ENCODE results near the gene MIER1. TPM values are rescaled to one million over a fixed set of nuclear protein-coding genes. Genes with fewer than 3 reads are reported as not detected.

The MIER1 gene
- total RNA-seq, 2 experiments from 2014 or later: 61.7 to 62.0 TPM

- no peak overlapping the region for H3K27ac Mint-ChIP-seq
- H3K9me3 Mint-ChIP-seq: no peaks in the 10 kb centered on the region
- POLR2A ChIA-PET: interaction anchor here (1.3 to 1.5 kb wide), 2 partner anchors 10 to 126 kb away, joined by 3 to 6 read pairs; partner anchors contain the start of gene SLC35D1
- peaks cover 54% of the 10 kb centered on the region for H3K4me1 Mint-ChIP-seq
- peaks cover 33% of the 10 kb centered on the region for H3K36me3 Mint-ChIP-seq (ENCODE audit: low read depth)
- DNase-seq: no peak
- no peak overlapping the region for H3K4me3 Mint-ChIP-seq
- no peaks in the 10 kb centered on the region for H3K27me3 Mint-ChIP-seq
- CTCF ChIA-PET: no interaction called here
Measured at GRCh38 chr1:66927528-66927927, 2.7 kb downstream of the MIER1 start.

DNA sequence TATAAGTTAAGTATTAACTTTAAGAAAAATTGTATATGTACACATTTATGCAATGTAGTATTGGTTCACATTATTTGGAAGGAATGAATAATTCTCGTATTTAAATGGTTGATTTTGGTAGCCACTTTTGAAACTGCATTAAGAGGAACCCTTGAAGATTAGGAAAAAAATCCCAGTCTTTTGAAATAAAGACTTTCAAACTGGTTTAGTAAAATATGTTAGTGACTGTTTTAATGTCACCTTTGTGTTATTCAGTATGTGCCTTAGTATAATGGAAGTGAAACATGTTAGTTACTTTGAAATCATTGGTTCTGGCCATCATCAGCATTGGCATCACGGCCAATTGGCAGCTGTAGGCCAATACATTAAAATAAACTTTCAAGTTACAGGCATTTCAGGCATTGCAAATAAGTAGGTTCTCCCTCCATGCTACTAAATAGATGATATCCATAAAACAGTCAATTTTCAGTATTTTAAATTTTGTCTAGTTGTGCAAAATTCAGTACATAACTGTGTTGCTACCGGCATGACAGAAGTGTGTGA is 4.4 kb downstream of the MIER1 start:
- Mint-ChIP-seq H3K4me3 (peak overlapping the region; percentile 82), H3K4me1 (peaks cover 57% of the 10 kb centered on the region), H3K27me3 (no peaks in the 10 kb centered on the region), H3K27ac (peak overlapping the region; percentile 77), H3K9me3 (no peaks in the 10 kb centered on the region), H3K36me3 (ENCODE audit: low read depth) (peaks cover 37% of the 10 kb centered on the region)
- ChIA-PET CTCF (no interaction called here), POLR2A (interaction anchor here (0.6 to 1.9 kb wide), 8 partner anchors 10 to 502 kb away, joined by 3 to 12 read pairs (median 8); partner anchors contain the start of genes SERBP1 and SLC35D1)
- no peak for DNase-seq

GRCh38 chr1:66929691-66929998 is 4.9 kb downstream of the MIER1 start:
- Mint-ChIP-seq H3K4me3 (peak overlapping the region; percentile 82), H3K36me3 (ENCODE audit: low read depth) (peaks cover 37% of the 10 kb centered on the region), H3K9me3 (no peaks in the 10 kb centered on the region), H3K27ac (peak overlapping the region; percentile 77), H3K4me1 (peaks cover 57% of the 10 kb centered on the region), H3K27me3 (no peaks in the 10 kb centered on the region)
- CTCF ChIA-PET: no interaction called here
- no peak for DNase-seq
- POLR2A ChIA-PET: interaction anchor here (0.6 to 1.9 kb wide), 16 partner anchors 10 to 756 kb away, joined by 3 to 12 read pairs (median 5); partner anchors contain the start of genes GADD45A, IL12RB2, SERBP1 and SLC35D1

GRCh38 chr1:66929999-66930822 is 5.4 kb downstream of the MIER1 start:
- Mint-ChIP-seq H3K27ac (peak overlapping the region; percentile 77), H3K27me3 (no peaks in the 10 kb centered on the region), H3K4me3 (peak overlapping the region; percentile 82), H3K4me1 (peaks cover 62% of the 10 kb centered on the region), H3K36me3 (ENCODE audit: low read depth) (peaks cover 37% of the 10 kb centered on the region), H3K9me3 (no peaks in the 10 kb centered on the region)
- POLR2A ChIA-PET: interaction anchor here (0.6 to 2.2 kb wide), 22 partner anchors 9 to 755 kb away, joined by 3 to 12 read pairs (median 4); partner anchors contain the start of genes GADD45A, IL12RB2, SERBP1 and SLC35D1
- peak; percentile 95 for DNase-seq
- CTCF ChIA-PET: no interaction called here

DNA sequence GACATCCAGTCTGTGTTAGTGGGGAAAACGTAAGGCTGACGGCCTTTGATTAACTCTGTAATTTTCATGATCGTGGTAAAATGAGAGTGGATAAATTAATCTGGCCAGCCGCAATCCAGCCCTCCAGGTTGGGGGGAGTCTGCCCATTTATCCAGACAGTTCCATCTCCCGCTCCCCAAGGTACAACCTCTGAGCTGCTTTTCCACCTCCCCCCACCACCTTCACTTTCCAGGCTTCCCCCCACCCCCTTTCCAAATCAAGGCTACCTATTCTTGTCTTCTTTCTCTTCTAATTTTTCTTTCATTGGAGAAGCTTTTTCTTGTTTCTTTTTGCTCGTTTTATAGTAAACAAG is 6.0 kb downstream of the MIER1 start:
- H3K27me3 Mint-ChIP-seq: no peaks in the 10 kb centered on the region
- peaks cover 66% of the 10 kb centered on the region for H3K4me1 Mint-ChIP-seq
- no peaks in the 10 kb centered on the region for H3K9me3 Mint-ChIP-seq
- peak overlapping the region; percentile 82 for H3K4me3 Mint-ChIP-seq
- no peak for DNase-seq
- CTCF ChIA-PET: interaction anchor here (0.6 to 0.7 kb wide), 2 partner anchors 167 to 396 kb away, joined by 3 read pairs; no protein-coding TSS in a partner anchor
- peak overlapping the region; percentile 77 for H3K27ac Mint-ChIP-seq
- POLR2A ChIA-PET: interaction anchor here (0.7 to 2.2 kb wide), 21 partner anchors 9 to 755 kb away, joined by 3 to 12 read pairs (median 5); partner anchors contain the start of genes GADD45A, IL12RB2, SERBP1 and SLC35D1
- peaks cover 39% of the 10 kb centered on the region for H3K36me3 Mint-ChIP-seq (ENCODE audit: low read depth)

- POLR2A ChIA-PET: interaction anchor here (0.7 to 2.2 kb wide), 5 partner anchors 8 to 596 kb away, joined by 3 to 8 read pairs (median 3); no protein-coding TSS in a partner anchor
Measured at GRCh38 chr1:66931590-66931989, 6.8 kb downstream of the MIER1 start.

DNA sequence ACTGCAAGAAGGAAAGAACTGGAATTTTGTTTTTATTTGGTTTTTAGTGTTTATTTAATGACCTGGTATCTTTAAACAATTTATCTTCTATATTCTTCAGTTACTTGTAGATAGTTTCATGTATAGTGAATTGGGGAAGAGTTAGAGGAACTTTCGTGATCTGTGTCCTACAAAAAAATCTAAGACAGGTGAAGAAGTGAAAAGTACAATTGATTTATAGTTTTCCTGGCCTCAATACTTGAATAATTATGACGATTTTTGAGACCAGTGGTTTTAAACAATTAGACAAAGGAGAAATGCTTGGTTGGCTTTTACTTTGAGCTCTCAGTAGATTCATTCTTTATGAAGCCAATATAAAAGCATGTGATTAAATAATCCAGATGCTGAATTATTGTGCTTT is 7.5 kb downstream of the MIER1 start:
- Mint-ChIP-seq H3K27ac (peak overlapping the region; percentile 80), H3K27me3 (no peaks in the 10 kb centered on the region), H3K9me3 (no peaks in the 10 kb centered on the region), H3K4me3 (peak overlapping the region; percentile 61), H3K4me1 (peaks cover 63% of the 10 kb centered on the region), H3K36me3 (ENCODE audit: low read depth) (peaks cover 39% of the 10 kb centered on the region)
- ChIA-PET POLR2A (interaction anchor here (0.8 to 2.2 kb wide), 2 partner anchors 9 to 597 kb away, joined by 3 to 8 read pairs; no protein-coding TSS in a partner anchor), CTCF (interaction anchor here (0.6 to 1.1 kb wide), 2 partner anchors 8 to 47 kb away, joined by 3 read pairs; no protein-coding TSS in a partner anchor)
- DNase-seq: no peak

More at GRCh38 chr1:66931590-66931989, 6.8 kb downstream of the MIER1 start:
- Mint-ChIP-seq H3K4me1 (peaks cover 63% of the 10 kb centered on the region), H3K4me3 (peak overlapping the region; percentile 82), H3K27me3 (no peaks in the 10 kb centered on the region), H3K9me3 (no peaks in the 10 kb centered on the region), H3K27ac (peak overlapping the region; percentile 77), H3K36me3 (ENCODE audit: low read depth) (peaks cover 39% of the 10 kb centered on the region)
- no peak for DNase-seq
- CTCF ChIA-PET: interaction anchor here (0.6 kb wide), 1 partner anchor 48 kb away, joined by 3 read pairs; no protein-coding TSS in a partner anchor

DNA sequence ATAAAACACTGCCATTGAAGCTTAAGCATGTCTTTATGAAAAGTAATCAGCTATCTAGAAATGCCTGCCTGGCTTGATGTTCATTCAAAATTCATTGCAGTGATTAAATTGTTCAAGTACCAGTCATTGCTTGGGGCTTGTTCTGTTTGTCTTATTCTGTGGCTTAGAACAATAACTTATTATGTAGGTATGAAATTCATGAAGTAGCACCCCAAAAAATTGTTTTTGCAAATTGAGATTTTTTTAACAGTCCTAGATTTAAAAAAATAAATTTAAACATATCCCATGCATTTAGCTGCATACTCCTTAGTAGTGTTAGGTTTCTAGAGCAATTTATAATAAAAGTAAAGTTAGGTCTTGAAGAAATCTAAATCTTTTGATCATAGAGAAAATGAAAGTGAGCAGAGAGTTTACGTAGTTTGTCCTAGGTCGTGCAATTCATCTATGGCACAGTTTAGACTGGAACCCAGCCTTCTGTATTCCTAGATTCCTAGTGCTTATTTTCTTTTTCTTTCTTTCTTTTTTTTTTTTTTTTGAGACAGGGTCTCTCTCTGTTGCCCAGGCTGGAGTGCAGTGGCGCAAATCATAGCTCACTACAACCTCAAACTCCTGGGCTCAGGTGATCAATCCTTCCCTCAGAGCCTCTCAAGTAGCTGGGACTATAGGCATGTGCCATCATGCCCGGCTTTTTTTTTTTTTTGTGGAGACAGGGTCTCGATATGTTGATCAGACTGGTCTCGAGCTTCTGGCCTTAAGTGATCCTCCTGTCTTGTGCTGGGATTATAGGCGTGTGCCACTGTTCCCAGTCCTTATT is 9.3 kb downstream of the MIER1 start:
- H3K27me3 Mint-ChIP-seq: no peaks in the 10 kb centered on the region
- H3K9me3 Mint-ChIP-seq: no peaks in the 10 kb centered on the region
- H3K36me3 Mint-ChIP-seq (ENCODE audit: low read depth): peaks cover 36% of the 10 kb centered on the region
- no peak for DNase-seq
- POLR2A ChIA-PET: interaction anchor here (1.2 to 1.9 kb wide), 2 partner anchors 9 to 496 kb away, joined by 4 to 20 read pairs; partner anchors contain the start of genes DNAI4, MIER1 and SERBP1
- peaks cover 63% of the 10 kb centered on the region for H3K4me1 Mint-ChIP-seq
- peak overlapping the region; percentile 61 for H3K4me3 Mint-ChIP-seq
- peak overlapping the region; percentile 80 for H3K27ac Mint-ChIP-seq
- CTCF ChIA-PET: interaction anchor here (0.7 to 1.2 kb wide), 3 partner anchors 9 to 902 kb away, joined by 3 to 5 read pairs (median 4); partner anchors contain the start of genes DNAI4 and MIER1

GRCh38 chr1:66937529-66938234 is 12.9 kb downstream of the MIER1 start:
- ChIA-PET CTCF (interaction anchor here (2.3 kb wide), 1 partner anchor 13 kb away, joined by 6 read pairs; the partner anchor contains the start of genes DNAI4 and MIER1), POLR2A (interaction anchor here (1.7 to 2.1 kb wide), 3 partner anchors 8 to 13 kb away, joined by 4 to 7 read pairs (median 6); partner anchors contain the start of genes DNAI4 and MIER1)
- no peak overlapping the region for H3K4me3 Mint-ChIP-seq
- H3K27ac Mint-ChIP-seq: no peak overlapping the region
- peaks cover 37% of the 10 kb centered on the region for H3K36me3 Mint-ChIP-seq (ENCODE audit: low read depth)
- H3K9me3 Mint-ChIP-seq: no peaks in the 10 kb centered on the region
- no peaks in the 10 kb centered on the region for H3K27me3 Mint-ChIP-seq
- DNase-seq: no peak
- H3K4me1 Mint-ChIP-seq: peaks cover 73% of the 10 kb centered on the region

DNA sequence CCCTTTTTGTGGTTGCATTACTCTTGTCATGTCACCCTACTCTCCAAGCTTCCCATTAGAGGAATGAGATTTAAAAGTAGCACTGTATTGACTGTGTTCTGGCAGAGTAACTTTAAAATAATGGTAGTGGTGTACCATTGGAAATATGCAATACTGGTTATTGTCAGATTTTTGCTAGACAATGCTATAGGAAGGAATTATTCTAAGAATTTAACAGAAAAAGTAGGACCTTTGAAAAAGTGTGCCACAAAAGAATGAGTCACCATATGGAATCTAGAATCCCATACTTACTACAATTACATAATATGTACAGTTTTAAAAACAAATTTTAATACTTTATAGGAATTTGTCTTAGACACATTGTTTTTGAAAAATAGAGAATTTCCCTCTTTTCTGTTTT is 13.8 kb downstream of the MIER1 start:
- Mint-ChIP-seq H3K27me3 (no peaks in the 10 kb centered on the region), H3K36me3 (ENCODE audit: low read depth) (peaks cover 39% of the 10 kb centered on the region), H3K4me3 (no peak overlapping the region), H3K4me1 (peaks cover 69% of the 10 kb centered on the region), H3K27ac (no peak overlapping the region), H3K9me3 (no peaks in the 10 kb centered on the region)
- POLR2A ChIA-PET: interaction anchor here (0.6 to 1.7 kb wide), 3 partner anchors 10 to 50 kb away, joined by 3 to 6 read pairs (median 6); partner anchors contain the start of genes DNAI4 and MIER1
- CTCF ChIA-PET: interaction anchor here (2.3 kb wide), 1 partner anchor 14 kb away, joined by 6 read pairs; the partner anchor contains the start of genes DNAI4 and MIER1
- no peak for DNase-seq

GRCh38 chr1:66940981-66941380 is 16.2 kb downstream of the MIER1 start:
- peaks cover 39% of the 10 kb centered on the region for H3K36me3 Mint-ChIP-seq (ENCODE audit: low read depth)
- H3K4me3 Mint-ChIP-seq: no peak overlapping the region
- ChIA-PET POLR2A (interaction anchor here (0.7 to 1.4 kb wide), 2 partner anchors 10 to 11 kb away, joined by 3 to 4 read pairs; no protein-coding TSS in a partner anchor), CTCF (no interaction called here)
- no peaks in the 10 kb centered on the region for H3K27me3 Mint-ChIP-seq
- no peaks in the 10 kb centered on the region for H3K9me3 Mint-ChIP-seq
- no peak overlapping the region for H3K27ac Mint-ChIP-seq
- DNase-seq: no peak
- H3K4me1 Mint-ChIP-seq: peaks cover 53% of the 10 kb centered on the region
